GM19452 (cell line): Measurements from ENCODE around the gene MDK.
A peak's percentile ranks its signal among the peaks of the same experiment; 100 is the strongest.

Source experiments
- ATAC-seq: cut with Tn5 transposase; IDR thresholded peaks from one replicate; pipeline ENCODE4 v1.9.1; 2021; ENCODE audit not compliant: unreplicated experiment

Gene MDK

GRCh38 chr11:46381048-46381818 lies at the start of gene MDK:
Gene MDK, plus strand, starts transcription at chr11:46381669. Its CDS starts 389 bp downstream, at chr11:46382058.
- no peak for ATAC-seq

- ATAC-seq = no peak
These were observed 49.3 kb upstream of the MDK start for GRCh38 chr11:46332093-46332567.

DNA sequence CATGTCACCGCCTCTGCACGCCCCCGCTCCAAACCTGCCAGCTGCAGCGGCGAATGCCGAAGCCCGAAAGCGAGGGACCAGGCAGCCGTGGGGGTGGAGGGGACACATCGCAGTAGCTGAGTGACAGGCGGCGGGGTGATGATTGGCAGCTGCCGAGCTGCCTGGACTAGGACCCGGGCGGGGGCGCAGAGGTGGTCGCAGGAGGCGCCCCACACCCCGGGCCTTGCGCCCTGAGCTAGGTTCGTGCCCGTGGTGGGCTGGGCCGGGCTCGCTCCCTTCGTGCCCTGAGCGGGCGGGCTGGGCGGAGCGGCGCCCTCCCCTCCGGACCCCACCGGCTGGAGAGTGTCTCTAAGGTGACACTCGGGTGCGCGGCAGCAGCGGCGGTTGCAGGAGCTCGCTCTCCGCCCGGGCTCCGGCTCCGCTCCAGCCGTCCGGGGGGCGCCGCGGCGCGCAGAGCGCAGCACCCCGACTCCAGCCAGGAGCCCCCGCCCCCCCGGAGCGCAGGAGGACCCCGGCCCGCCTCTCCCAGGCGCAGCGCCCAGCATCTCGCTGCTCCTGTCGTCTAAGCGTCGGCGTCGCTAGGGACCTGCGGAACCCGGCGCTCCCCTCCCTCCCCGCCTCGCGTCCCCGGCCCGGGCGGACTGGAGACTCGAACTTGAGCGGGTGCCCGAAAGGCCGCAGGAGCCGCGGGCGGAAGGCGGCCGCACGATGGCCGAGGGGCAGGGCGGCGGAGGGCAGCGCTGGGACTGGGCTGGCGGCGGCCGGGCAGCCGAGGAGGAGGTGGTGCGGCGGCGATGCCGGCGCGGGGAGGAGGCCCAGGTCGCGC lies 48.7 kb upstream of the MDK start:
- ATAC-seq = no peak

GRCh38 chr11:46333394-46333947 lies 48.0 kb upstream of the MDK start:
- ATAC-seq = no peak

GRCh38 chr11:46334211-46334610 lies 47.3 kb upstream of the MDK start:
- ATAC-seq = no peak

- ATAC-seq = no peak
These were observed 46.2 kb upstream of the MDK start for GRCh38 chr11:46335271-46335670.

DNA sequence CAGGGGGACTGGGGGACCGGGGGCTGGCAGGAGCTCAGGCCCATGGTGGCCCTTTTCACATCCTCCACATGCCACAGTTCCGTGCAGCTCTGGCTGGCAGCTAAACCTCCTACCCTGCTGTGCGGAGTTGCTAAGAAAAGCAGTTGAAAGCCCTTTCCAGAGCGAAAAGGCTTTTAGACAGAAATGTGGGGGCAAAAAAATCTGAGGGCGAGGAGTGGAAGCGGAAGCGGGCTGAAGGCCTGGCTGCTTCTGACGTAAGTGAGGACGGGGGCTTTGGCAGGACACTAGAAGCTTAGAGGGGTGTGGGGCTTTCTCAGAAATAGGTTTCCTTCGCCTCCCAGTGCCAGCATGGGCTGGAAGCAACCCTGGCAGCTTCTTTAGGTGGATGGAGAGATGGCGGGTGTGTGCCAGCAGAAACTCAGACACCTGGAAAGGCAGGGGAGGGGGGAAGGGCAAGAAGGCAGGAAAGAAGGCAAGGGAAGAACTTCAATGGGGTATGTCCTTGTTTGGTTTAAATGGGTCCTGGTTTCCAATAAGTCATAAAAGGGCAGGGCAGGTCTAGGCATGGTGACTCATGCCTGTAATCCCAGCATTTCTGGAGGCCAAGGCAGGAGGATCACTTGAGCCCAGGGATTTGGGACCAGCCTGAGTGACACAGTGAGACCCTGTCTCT lies 45.4 kb upstream of the MDK start:
- no peak for ATAC-seq

GRCh38 chr11:46336563-46337180 lies 44.8 kb upstream of the MDK start:
- no peak for ATAC-seq

DNA sequence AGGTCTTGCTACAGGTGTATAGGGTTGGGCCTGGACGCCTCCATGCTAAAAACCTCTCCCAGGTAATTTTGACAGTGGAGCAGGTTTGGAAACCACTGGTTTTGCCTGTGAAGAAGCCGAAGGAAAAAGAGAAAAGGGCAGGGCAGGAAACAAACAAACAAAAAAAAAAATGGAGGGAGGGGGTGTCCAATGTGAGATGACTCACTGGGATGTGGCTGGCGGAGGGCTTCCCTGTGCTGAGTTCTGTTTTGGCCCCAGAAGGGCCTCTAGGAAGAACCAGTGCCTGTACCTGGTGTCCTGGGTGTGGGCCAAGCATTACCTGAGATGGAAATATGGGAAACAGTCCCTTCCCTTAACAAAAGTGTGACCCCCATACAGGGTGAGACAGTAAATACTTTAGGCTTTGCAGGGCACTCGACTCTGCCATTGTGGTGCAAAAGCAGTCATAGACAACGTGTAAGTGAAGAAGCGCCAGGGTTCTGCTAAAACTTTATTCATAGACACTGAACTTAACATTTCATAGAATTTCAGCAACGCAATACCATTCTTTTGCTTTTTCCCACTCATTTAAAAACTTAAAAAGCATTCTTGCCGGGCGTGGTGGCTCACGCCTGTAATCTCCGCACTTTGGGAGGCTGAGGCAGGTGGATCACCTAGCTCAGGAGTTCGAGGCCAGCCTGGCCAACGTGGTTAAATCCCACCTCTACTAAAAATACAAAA lies 43.7 kb upstream of the MDK start:
- ATAC-seq = no peak

DNA sequence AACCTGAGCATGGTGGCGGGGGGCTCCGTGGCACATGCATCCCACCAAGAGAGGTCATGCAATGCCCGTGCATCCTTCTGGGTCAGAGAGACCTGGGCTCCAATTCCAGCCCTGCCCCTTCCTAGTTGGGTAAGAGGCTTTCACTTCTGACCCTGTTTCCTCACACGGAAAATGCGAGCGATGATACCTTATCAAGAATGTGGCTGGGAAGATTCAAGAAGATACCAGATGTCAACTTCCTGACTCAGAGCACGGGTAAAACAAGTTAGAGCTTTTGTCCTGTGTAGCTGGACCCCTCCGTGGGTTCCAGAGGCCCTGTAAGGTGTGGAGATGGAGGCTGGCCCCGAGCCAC lies 42.9 kb upstream of the MDK start:
- ATAC-seq = no peak

- ATAC-seq = no peak
These were observed 42.3 kb upstream of the MDK start for GRCh38 chr11:46338988-46339666.

- no peak for ATAC-seq
These were observed 41.7 kb upstream of the MDK start for GRCh38 chr11:46339816-46340215.

GRCh38 chr11:46341454-46341853 lies 40.0 kb upstream of the MDK start:
- no peak for ATAC-seq

- no peak for ATAC-seq
These were observed 39.2 kb upstream of the MDK start for GRCh38 chr11:46342239-46342638.

DNA sequence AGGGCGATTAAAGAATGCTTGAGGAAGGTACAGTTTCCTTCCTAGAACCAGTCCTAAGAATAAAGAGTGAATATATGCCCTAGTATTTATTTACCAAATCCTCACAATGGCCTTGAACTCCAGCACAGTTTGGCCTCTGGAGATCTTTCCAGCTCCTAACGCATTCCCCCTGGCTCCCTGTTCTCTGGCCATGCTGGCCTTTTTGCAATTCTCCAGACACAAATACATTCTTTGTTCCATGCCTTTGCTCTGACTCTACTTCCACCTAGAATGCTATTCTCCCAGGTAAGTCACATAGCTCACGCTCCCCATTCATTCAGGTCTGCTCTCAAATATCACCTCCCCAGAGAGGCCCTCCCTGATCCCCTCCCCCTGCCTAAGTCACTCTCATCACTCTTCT lies 37.9 kb upstream of the MDK start:
- no peak for ATAC-seq

GRCh38 chr11:46345131-46345597 lies 36.3 kb upstream of the MDK start:
- ATAC-seq = no peak

- ATAC-seq = no peak
These were observed 35.5 kb upstream of the MDK start for GRCh38 chr11:46345881-46346484.

DNA sequence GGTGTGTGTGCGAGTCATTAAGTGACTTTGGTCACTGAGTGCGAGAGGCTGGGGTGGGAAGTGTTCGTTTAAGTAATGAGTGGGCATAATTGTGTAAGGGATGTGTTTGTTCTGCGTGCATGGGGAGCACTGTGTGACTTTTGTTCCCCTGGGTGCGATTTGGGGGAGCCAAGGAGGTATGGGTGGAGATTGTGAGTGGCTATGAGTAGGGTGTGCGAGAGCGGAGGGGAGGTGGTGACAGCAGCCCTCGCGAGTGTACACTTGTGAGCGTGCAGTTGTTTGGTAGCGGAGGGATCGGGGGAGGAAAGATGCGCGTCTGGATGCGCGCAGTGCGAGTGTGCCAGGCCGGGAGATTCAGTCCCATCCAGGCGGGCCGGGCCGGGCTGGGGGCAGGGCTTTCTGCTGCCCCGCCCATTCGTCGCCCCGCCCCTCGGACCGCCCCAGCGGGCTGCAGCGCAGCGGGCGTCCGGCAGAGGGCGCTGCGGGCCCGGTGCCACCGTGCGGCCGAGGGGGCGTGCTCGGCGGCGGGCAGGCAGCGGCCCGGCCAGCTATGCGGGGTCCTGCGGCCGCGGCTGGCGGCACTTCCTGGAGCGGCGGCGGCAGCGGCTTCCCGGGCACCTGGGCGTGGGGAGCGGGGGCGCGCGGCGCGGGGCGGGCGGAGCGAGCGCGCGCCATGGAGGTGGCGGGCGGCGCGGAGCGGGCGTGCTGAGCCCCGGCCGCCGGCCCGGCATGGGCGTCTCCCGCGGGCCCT lies 34.4 kb upstream of the MDK start, which contains the start of gene DGKZ:
Gene DGKZ (plus strand): TSS at position 578 of the 751 bp plus-strand sequence. CDS start 197 bp downstream, outside the sequence.
- ATAC-seq = peak; percentile 55
